OCI-M2 (cell line): ENCODE results near the gene PHYKPL.
"Not testable (repeated sequence)": the region's sequence is repeated elsewhere in the genome, so short reads cannot be mapped to it uniquely, and the experiment has no call there.

Experiments
- DNase-seq: peaks from one replicate; lab custom pipeline; 2025; ENCODE audit not compliant: unreplicated experiment; lab: John Stamatoyannopoulos, UW

Gene PHYKPL

GRCh38 chr5:178240341-178240741 lies 7.7 kb upstream of the PHYKPL start:
- DNase-seq = no peak

DNA sequence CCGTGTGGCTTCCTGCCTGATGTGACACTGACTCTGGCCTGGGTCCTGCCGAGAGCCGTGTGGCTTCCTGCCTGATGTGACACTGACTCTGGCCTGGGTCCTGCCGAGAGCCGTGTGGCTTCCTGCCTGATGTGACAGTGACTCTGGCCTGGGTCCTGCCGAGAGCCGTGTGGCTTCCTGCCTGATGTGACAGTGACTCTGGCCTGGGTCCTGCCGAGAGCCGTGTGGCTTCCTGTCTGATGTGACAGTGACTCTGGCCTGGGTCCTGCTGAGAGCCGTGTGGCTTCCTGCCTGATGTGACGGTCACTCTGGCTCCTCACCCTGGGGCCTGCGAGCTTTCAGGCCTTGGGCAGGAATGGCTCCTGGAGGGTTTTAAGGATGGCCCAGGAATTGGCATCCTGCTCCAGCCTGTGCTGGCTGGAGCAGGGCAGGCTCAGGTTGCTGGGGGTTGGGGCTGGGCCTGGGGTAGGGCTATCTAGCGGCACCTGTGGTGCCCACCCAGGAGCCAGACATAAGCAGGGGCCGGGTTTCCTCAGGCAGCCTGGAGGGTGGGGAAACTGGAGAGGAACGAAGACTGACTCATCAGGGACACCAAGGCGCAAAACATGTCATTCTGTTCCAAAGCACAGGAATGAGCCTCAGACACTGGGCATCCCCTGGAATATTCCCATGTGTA lies 7.2 kb upstream of the PHYKPL start:
- DNase-seq = not testable (repeated sequence)

GRCh38 chr5:178238711-178239592 lies 6.3 kb upstream of the PHYKPL start:
- no peak for DNase-seq

GRCh38 chr5:178238313-178238635 lies 5.7 kb upstream of the PHYKPL start:
- DNase-seq = no peak

GRCh38 chr5:178237431-178238312 lies 5.1 kb upstream of the PHYKPL start:
- no peak for DNase-seq

DNA sequence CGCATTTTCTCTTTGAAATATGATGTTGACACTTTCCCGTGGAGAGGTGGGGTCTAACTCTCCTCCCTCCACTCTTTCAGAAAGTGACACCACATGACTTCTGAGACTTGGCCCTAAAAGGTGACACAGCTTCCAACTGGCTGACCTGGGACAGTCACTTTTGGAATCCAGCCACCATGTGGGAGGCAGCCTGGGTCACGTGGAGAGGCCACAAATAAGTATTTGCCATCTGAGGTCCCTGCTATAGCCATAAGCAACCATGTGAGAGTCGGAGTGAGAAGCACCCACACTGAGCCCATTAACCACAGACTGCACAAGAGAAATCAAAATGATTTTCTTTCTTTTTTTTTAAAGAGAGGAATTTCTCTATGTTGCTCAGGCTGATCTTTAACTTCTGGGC lies 4.1 kb upstream of the PHYKPL start:
- DNase-seq = no peak

DNA sequence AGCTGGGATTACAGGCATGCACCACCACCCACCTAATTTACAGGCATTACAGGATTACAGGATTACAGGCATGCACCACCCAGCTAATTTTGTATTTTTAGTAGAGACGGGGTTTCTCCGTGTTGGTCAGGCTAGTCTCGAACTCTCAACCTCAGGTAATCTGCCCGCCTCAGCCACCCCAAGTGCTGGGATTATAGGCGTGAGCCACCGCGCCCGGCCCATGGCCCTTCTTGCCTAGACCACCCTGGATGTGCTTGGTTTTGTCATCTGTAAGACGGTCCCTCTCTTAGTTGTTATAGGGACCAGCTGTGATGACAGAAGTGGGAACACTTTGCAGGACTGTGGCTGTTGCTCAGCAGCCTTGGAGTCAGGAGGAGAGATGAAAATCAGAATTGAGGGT lies 3.5 kb upstream of the PHYKPL start:
- DNase-seq = no peak

GRCh38 chr5:178235588-178235974 lies 3.0 kb upstream of the PHYKPL start:
- no peak for DNase-seq

DNA sequence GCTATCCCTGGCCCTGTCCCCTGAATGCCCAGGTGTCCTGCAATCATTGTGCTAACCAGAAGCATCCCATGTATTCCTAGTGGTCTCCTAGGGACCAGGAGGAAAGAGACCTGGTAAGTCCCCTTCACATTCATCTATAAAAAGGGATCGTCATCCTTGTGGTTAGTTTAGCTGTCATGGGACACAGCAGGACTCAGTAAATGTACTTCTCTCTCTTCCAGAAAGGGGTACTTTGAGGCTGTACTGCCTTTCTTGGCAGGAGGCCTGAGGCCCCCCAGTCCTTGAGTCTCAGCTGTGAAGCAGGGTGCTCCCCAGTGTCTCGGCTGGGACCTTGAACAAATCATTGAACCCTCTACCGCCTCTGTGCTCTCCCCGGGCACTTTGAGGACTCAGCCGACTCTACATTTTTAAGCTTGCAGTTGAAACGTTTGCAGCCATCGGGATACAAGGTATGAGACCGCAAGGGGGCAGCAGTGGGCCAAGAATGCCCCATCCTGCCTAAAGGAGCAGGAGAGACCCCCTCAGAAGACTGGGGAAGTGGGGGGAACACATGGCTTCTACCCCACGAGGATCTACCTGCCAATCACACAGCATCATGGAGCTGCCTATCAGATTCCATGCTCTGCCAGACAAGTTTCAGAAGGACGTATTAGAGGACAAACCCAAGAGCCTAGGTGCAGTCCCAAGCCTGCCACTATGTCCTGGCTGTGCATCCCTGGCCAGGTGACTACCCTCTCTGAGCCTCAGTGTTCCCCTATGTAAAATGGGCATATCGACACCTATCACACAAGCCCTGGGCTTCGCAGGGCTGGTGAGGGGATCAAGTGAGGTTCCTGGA lies 2.4 kb upstream of the PHYKPL start:
- DNase-seq = peak; percentile 31

DNA sequence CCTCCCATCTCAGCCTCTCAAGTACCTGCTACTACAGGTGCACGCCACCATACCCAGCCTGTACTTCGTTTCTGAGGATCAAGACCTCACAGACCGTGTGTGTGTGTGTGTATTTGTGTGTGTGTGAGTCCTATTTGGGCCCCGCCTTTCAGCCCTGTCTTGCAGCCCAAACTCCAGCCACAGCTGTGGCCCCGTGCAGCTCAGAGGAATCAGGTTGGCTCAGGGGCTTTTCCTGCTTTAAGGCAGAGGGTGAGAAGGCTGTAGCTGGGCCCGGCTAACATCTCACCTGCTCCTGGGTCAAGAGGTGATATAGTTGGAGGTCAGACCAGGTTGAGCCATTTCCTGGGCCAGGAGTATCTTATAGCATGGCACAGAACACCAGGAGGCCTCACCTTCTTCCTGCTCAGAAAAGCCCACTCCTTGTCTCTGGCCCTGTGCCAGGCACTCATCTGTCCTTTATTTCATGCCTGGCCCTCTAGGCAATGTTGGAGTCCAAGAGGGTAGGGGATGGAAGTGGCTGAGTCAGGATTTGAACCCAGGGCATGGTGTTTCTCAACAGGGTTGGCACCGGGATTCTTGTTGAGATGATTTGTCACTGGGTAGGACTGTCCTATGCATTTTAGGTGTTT lies 1.6 kb upstream of the PHYKPL start:
- DNase-seq = no peak

GRCh38 chr5:178232920-178233429 lies 373 bp upstream of the PHYKPL start:
- DNase-seq = no peak

GRCh38 chr5:178231539-178232123 lies 971 bp downstream of the PHYKPL start:
- DNase-seq = no peak

DNA sequence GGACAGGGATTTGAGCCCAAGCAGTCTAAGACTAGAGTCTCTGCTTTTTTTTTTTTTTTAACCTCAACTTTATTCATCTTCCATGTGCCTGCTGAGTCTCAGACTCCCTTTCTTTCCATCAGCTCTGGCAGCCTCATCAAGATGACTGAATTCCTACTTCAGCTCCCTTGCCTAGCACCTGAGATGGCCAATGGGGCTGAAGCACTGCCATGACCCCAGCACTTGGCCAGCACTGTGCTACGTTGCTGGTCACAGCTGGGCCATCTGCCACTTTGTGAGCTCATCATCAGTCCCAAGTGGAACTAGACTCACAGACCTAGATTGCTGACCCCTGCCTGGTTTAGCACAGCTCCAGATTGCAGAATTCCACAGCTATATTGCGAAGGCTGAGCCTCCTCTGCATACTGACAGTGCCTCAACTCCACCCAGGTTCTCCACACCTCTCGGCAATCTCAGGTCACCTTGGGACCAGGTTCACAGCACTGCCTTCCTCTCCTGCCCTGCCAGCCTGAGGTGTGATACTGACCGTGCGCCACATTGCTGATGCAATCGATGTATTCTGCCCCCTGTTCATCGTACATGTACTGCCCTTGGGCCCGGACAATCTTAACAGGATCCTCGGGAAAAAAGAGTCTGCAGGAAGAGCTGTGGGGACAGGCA lies 1.6 kb downstream of the PHYKPL start:
- no peak for DNase-seq

DNA sequence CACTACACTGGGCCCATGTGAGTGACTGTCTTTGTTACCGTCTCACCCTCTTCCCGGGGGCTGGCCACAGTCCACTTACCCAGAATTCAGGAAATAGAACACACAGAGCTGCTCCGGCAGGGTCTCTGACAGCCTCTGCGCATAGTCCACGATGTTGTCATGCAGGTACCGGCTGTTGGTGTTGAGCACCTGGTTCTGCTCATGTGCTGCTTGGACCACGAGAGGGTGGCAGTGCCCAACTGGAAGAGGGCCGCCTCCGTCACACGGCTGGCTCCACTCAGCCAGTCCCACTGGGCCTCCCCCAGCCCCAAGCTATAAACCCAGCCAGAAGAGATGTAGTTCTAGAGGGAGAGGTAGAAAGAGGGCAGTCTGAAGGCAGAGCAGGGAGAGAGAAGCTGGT lies 2.7 kb downstream of the PHYKPL start:
- no peak for DNase-seq

DNA sequence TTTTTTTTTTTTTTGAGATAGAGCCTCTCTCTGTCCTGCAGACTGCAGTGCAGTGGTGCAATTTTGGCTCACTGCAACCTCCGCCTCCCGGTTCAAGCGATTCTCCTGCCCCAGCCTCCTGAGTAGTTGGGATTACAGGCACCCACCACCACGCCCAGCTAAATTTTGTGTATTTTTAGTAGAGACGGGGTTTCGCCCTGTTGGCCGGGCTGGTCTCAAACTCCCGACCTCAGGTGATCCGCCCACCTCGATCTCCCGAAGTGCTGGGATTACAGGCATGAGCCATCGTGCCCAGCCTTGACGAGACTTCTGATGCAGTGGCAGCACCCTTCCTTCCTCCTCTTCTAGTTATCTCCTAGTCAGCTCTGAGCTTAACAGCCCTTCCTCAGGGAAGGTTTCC lies 3.5 kb downstream of the PHYKPL start:
- not testable (repeated sequence) for DNase-seq

- no peak for DNase-seq
These were observed 4.0 kb downstream of the PHYKPL start for GRCh38 chr5:178228609-178229008.

GRCh38 chr5:178227929-178228328 lies 4.7 kb downstream of the PHYKPL start:
- no peak for DNase-seq

- DNase-seq = no peak
These were observed 5.4 kb downstream of the PHYKPL start for GRCh38 chr5:178227138-178227659.

DNA sequence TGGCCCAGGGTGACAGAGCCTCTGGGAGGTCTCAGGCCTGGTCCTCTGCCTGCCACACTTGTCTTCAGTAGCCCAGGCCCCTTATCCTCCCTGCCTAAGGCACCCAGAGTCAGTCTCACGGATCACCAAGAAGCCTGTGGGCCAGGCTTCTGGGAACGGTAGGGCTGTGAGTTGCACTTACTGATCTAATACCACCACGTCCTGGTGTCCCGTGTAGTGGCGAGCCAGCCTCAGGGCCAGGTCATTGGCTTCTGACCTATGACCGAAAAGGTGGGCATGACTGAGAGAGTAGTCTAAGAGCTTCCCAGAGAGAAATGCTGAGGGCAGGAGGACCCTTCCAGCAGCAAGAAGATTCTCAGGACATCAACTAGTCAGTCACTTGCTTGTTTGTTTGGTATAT lies 7.4 kb downstream of the PHYKPL start:
- no peak for DNase-seq
